Heart left ventricle (tissue), 16 donors: ENCODE measurements around the gene EYS. TPM values are rescaled to one million over a fixed set of nuclear protein-coding genes. Genes with fewer than 3 reads are reported as not detected.

Experiments used
- ATAC-seq, 4 donors: fragments of 200-7000 bp; cut with Tn5 transposase; one replicate each; pipeline ENCODE4 v1.9.1; 2020 to 2022; ENCODE audit warnings: moderate library complexity in 4 of 4, mild to moderate bottlenecking in 3 of 4, moderate number of reproducible peaks in 1 of 4
- DNase-seq, 5 donors: peaks; one replicate each; pipeline ENCODE4 v3.0.0-alpha.2; 2020
- H3K27ac ChIP-seq, 12 donors: fragments of 200-600 bp; sonication (generic) in 4 of 12; one replicate each; pipeline versions ENCODE4 v1.5.0 to v1.8.0; 2016 to 2022; ENCODE audit warnings: mild to moderate bottlenecking in 2 of 12
- H3K27me3 ChIP-seq, 9 donors: fragments of 200-600 bp; sonication (generic) in 2 of 9; one replicate each; pipeline versions ENCODE4 v1.5.1 to v1.8.0; 2016 to 2022; ENCODE audit warnings: mild to moderate bottlenecking in 3 of 9
- H3K36me3 ChIP-seq, 9 donors: fragments of 200-600 bp; sonication (generic) in 2 of 9; one replicate each; pipeline versions ENCODE4 v1.5.0 to v1.8.0; 2018 to 2022; ENCODE audit warnings: mild to moderate bottlenecking in 2 of 9
- H3K4me1 ChIP-seq, 12 donors: fragments of 200-600 bp; sonication (generic) in 4 of 12; one replicate each; pipeline versions ENCODE4 v1.5.0 to v1.8.0; 2016 to 2022; ENCODE audit warnings: mild to moderate bottlenecking in 3 of 12
- H3K4me3 ChIP-seq, 12 donors: fragments of 200-600 bp; sonication (generic) in 4 of 12; one replicate each; pipeline versions ENCODE4 v1.5.0 to v1.8.0; 2017 to 2022; ENCODE audit warnings: mild to moderate bottlenecking in 9 of 12, moderate library complexity in 4 of 12
- H3K9me3 ChIP-seq, 12 donors: fragments of 200-600 bp; sonication (generic) in 4 of 12; one replicate each; pipeline versions ENCODE4 v1.5.0 to v1.8.0; 2016 to 2022; ENCODE audit warnings: mild to moderate bottlenecking in 1 of 12
- POLR2A ChIP-seq, 2 donors: fragments of 450-650 bp; IDR thresholded peaks; one replicate each; pipeline ENCODE4 v1.6.1; 2017; ENCODE audit warnings: antibody characterized with exemption in 2 of 2, mild to moderate bottlenecking in 2 of 2, moderate library complexity in 2 of 2
- WGBS, 4 donors: extraction: QIAGEN DNeasy Blood & Tissue Kit in 2 of 4; methylation state at CpG; one replicate each; pipeline versions ENCODE4 v1.1.5 to v1.1.7; 2013 to 2018; 5-methylcytosine and 5-hydroxymethylcytosine counted together
- intact Hi-C, 10 donors: fragments of 100-400 bp; cut with DNase I; formaldehyde crosslinking; loops; one replicate each; pipeline versions ENCODE4 v1.11.1 to v1.14.2; 2022
- polyA plus RNA-seq, 2 donors: library from polyadenylated mRNA; stranded (reverse); fragments of 200-250 nt; gene quantifications; one replicate each; pipeline ENCODE4 v1.2.3, GENCODE V29; 2013
- total RNA-seq, 9 donors: library from RNA; depleted of rRNA in 2 of 9; stranded (reverse); fragments of >200 nt in 2 of 9; fragmentation: NEBNext Ultra II Directional in 3 of 9; extraction: Animal tissue kit (Norgen Biotek cat#: 25700) in 3 of 9; gene quantifications; one replicate each; pipeline versions ENCODE4 v1.1.0 to v1.2.4, GENCODE V29; 2016 to 2023
- TF ChIP-seq, protein P1 (sequence below), 12 donors: fragments of 200-600 bp; sonication (generic) in 4 of 12; IDR thresholded peaks; one replicate each; pipeline versions ENCODE4 v1.5.0 to v1.8.0; 2018 to 2022; ENCODE audit warnings: antibody characterized with exemption in 12 of 12, mild to moderate bottlenecking in 5 of 12
- donor health status: ischemic (EF 13 %, LVEDD 7.1; RV severe dilation, severe dysfunction).
- donor health status: healthy with polysubstance abuse.
- donor health status: DM: no; HTN: yes; CAD: no.
- donor health status: DM: no; HTN: no; CAD: no.
- donor health status: ischemic (EF 25% LVEDD 6.9; RV normal size, moderate dysfunction).
- donor health status: ischemic (EF 25% LVEDD 5.7; RV mildly dilated, moderate dysfunction).
- donor health status: healthy.
- donor health status: DM: yes; HTN: yes; CAD: no.
- donor health status: ischemic (EF 35%, LVEDD 5.7; RV mildly dilated, moderate dysfunction).
- donor health status: nonischemic (EF 11% LVEDD 7.7; RV severe dilation, severe dysfunction).
- donor health status: DM: yes; HTN: yes; CAD: no.
- donor health status: PGD.
- donor health status: ischemic (EF 29% LVEDD 5.4; RV normal size, mild dysfunction).
- donor health status: nonischemic (EF 23%, LVEDD 6.1; RV moderate dilation, normal function).

Gene EYS
- total and polyA plus RNA-seq, 11 donors = 0.07 to 0.27 (median 0.08) TPM; not detected in 8

DNA sequence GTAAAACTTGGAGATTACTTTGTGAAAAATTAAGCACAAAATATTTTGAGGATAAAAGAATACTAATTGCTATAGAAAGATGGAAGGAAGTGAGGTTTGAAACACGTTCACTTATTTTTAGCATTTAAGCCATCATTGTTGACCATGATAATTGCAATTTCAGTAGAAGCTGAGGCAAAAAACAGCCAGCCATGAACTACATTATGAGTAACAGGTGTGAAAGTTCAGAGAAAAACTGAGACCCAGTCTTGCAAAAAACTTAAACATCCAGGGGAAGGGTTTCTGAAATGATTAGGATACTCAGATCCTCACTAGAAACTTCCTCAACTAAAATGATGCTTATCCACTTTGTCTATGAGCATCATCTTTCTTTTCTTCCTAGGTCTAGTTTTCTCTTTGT is 1452.0 kb downstream of the EYS start:
- H3K4me3 ChIP-seq = no peak overlapping the region
- ATAC-seq (no peak), DNase-seq (no peak)
- no peaks in the 10 kb centered on the region for H3K36me3 ChIP-seq
- WGBS, 4 donors = 69 to 80% (median 75%) methylated on average over 1 of the region's 1 CpG
- H3K27ac ChIP-seq = no peak overlapping the region
- no peak for TF ChIP-seq POLR2A (IDR thresholded peaks at IDR 0.05)
- TF ChIP-seq, protein P1, sequence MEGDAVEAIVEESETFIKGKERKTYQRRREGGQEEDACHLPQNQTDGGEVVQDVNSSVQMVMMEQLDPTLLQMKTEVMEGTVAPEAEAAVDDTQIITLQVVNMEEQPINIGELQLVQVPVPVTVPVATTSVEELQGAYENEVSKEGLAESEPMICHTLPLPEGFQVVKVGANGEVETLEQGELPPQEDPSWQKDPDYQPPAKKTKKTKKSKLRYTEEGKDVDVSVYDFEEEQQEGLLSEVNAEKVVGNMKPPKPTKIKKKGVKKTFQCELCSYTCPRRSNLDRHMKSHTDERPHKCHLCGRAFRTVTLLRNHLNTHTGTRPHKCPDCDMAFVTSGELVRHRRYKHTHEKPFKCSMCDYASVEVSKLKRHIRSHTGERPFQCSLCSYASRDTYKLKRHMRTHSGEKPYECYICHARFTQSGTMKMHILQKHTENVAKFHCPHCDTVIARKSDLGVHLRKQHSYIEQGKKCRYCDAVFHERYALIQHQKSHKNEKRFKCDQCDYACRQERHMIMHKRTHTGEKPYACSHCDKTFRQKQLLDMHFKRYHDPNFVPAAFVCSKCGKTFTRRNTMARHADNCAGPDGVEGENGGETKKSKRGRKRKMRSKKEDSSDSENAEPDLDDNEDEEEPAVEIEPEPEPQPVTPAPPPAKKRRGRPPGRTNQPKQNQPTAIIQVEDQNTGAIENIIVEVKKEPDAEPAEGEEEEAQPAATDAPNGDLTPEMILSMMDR (IDR thresholded peaks at IDR 0.05) = no peak
- intact Hi-C loops = no loop called here
- H3K4me1 ChIP-seq = no peaks in the 10 kb centered on the region
- H3K27me3 ChIP-seq = no peaks in the 10 kb centered on the region
- H3K9me3 ChIP-seq = no peaks in the 10 kb centered on the region

DNA sequence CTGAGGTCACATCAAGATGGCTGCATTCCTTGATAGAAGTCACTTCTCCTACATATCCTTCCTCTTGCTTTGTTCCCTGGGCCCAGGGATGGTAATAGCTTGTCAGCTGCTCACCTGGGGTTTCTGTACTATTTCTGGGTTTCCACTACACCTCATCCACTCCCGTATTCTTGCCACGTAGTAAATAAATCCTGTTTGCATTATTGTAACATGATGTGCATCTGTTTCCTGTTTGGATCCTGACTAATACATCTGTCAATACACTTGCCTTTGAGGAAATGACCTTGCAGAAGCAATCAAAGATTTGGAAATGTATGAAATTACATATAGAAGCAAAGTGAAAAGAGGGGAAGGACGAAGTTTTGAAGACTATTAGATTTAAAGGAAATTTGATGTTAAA is 1452.5 kb downstream of the EYS start:
- TF ChIP-seq, protein P1 (IDR thresholded peaks at IDR 0.05) = no peak
- TF ChIP-seq POLR2A (IDR thresholded peaks at IDR 0.05) = no peak
- intact Hi-C loops = no loop called here
- DNase-seq (no peak), ATAC-seq (no peak)
- H3K9me3 ChIP-seq = no peaks in the 10 kb centered on the region
- H3K36me3 ChIP-seq = no peaks in the 10 kb centered on the region
- 51 to 59% (median 55%) methylated on average over 3 of the region's 3 CpGs for WGBS, 4 donors
- H3K27ac ChIP-seq = no peak overlapping the region
- H3K4me1 ChIP-seq = no peaks in the 10 kb centered on the region
- H3K27me3 ChIP-seq = no peaks in the 10 kb centered on the region
- H3K4me3 ChIP-seq = no peak overlapping the region

DNA sequence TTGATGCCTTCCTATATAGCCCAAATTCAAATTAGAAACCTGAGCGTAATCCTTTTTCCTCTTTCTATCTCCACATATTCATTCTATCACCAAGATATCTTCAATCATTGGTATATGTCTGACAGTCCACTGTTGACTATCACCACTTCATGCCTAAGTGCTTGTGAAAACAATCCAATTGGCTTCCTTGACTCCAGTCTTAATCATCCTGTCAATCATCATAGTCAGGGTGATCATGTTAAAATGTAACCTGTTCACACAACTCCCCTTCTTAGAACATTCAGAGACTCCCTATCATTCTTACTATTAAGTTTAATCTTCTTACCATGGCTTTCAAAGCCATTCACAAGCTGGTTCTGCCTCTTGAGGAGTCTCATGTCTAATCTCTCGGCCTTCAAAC is 1454.8 kb downstream of the EYS start:
- DNase-seq = no peak
- intact Hi-C loops = no loop called here
- H3K27ac ChIP-seq = no peak overlapping the region
- H3K4me1 ChIP-seq = no peaks in the 10 kb centered on the region
- WGBS, 4 donors = 85 to 97% (median 91%) methylated on average over 2 of the region's 2 CpGs
- H3K36me3 ChIP-seq = no peaks in the 10 kb centered on the region
- no peaks in the 10 kb centered on the region for H3K27me3 ChIP-seq
- ATAC-seq = no peak
- no peaks in the 10 kb centered on the region for H3K9me3 ChIP-seq
- no peak overlapping the region for H3K4me3 ChIP-seq
- no peak for TF ChIP-seq POLR2A (IDR thresholded peaks at IDR 0.05)
- TF ChIP-seq, protein P1 (IDR thresholded peaks at IDR 0.05) = no peak

DNA sequence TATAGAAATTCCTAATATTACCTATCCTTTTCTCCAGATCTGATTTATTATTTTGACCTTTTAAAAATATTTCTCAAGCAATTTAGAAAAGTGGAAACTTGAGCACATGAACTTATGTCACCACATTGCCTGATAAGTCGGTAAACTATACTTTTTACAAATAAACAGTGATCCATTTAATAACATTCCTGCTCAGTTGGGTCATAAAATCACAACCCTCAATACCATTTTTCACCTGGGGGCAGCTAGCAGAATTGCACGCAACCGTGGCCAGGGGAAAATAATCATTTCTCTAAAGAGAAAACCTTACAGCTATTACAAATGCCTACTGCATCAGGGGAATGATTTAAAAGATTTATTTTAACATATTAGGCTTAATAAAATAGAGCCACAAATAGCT is 1456.9 kb downstream of the EYS start:
- DNase-seq (no peak), ATAC-seq (no peak)
- Histone ChIP-seq H3K27me3 (no peaks in the 10 kb centered on the region), H3K36me3 (no peaks in the 10 kb centered on the region), H3K4me3 (no peak overlapping the region), H3K4me1 (no peaks in the 10 kb centered on the region), H3K27ac (no peak overlapping the region), H3K9me3 (peaks cover 0 to 5% (median 0%) of the 10 kb centered on the region in 12 donors)
- 85 to 90% (median 87%) methylated on average over 3 of the region's 3 CpGs for WGBS, 4 donors
- intact Hi-C loops = no loop called here
- TF ChIP-seq POLR2A (IDR thresholded peaks at IDR 0.05) = no peak
- TF ChIP-seq, protein P1 (IDR thresholded peaks at IDR 0.05) = peak in 1 of 12 donors; percentile 10
